IPS-18a (cell line): ENCODE measurements around the gene FJX1.
"Not testable (repeated sequence)": the region's sequence is repeated elsewhere in the genome, so short reads cannot be mapped to it uniquely, and the experiment has no call there.

Source experiments
- H3K27ac ChIP-seq: one replicate; pipeline ENCODE4 v1.5.1; 2013; ENCODE audit warnings: low read length
- H3K27me3 ChIP-seq: one replicate; pipeline ENCODE4 v1.6.1; 2013; ENCODE audit warnings: mild to moderate bottlenecking, low read length; ENCODE audit not compliant: control insufficient read depth, insufficient read depth
- H3K36me3 ChIP-seq: one replicate; pipeline ENCODE4 v1.6.1; 2013; ENCODE audit warnings: low read depth, low read length; ENCODE audit not compliant: control insufficient read depth
- H3K4me1 ChIP-seq: one replicate; pipeline ENCODE4 v1.6.1; 2013; ENCODE audit warnings: low read depth, low read length; ENCODE audit not compliant: control insufficient read depth
- H3K4me3 ChIP-seq: one replicate; pipeline ENCODE4 v1.5.1; 2013; ENCODE audit warnings: low read length
- H3K9ac ChIP-seq: one replicate; pipeline ENCODE4 v1.6.1; 2013; ENCODE audit warnings: mild to moderate bottlenecking, low read length, moderate library complexity
- H3K9me3 ChIP-seq: one replicate; pipeline ENCODE4 v1.6.1; 2013; ENCODE audit warnings: low read depth, low read length; ENCODE audit not compliant: control insufficient read depth

FJX1 gene

GRCh38 chr11:35658020-35658948, 40.0 kb downstream of the FJX1 start:
- peaks cover 15% of the 10 kb centered on the region for H3K4me1 ChIP-seq
- H3K9me3 ChIP-seq: no peaks in the 10 kb centered on the region
- no peaks in the 10 kb centered on the region for H3K36me3 ChIP-seq
- H3K27ac ChIP-seq: no peak overlapping the region
- peaks cover 57% of the 10 kb centered on the region for H3K27me3 ChIP-seq
- no peak overlapping the region for H3K4me3 ChIP-seq
- H3K9ac ChIP-seq: no peak overlapping the region

GRCh38 chr11:35661534-35661933, 43.3 kb downstream of the FJX1 start:
- peaks cover 7% of the 10 kb centered on the region for H3K9me3 ChIP-seq
- peak overlapping the region; percentile 72 for H3K4me3 ChIP-seq
- H3K4me1 ChIP-seq: no peaks in the 10 kb centered on the region
- peaks cover 40% of the 10 kb centered on the region for H3K27me3 ChIP-seq
- no peak overlapping the region for H3K9ac ChIP-seq
- no peaks in the 10 kb centered on the region for H3K36me3 ChIP-seq
- H3K27ac ChIP-seq: no peak overlapping the region

GRCh38 chr11:35662061-35662648, 43.9 kb downstream of the FJX1 start:
- Histone ChIP-seq H3K27ac (no peak overlapping the region), H3K9ac (peak overlapping the region; percentile 41), H3K4me3 (peak overlapping the region; percentile 72), H3K27me3 (peaks cover 37% of the 10 kb centered on the region), H3K4me1 (no peaks in the 10 kb centered on the region), H3K9me3 (peaks cover 7% of the 10 kb centered on the region), H3K36me3 (no peaks in the 10 kb centered on the region)

GRCh38 chr11:35662649-35663407, 44.6 kb downstream of the FJX1 start, which contains the start of gene TRIM44:
TSS of gene TRIM44 (plus strand) at chr11:35662775. CDS start at chr11:35663112, 337 bp downstream.
- Histone ChIP-seq H3K36me3 (no peaks in the 10 kb centered on the region), H3K27me3 (peaks cover 37% of the 10 kb centered on the region), H3K9me3 (peaks cover 7% of the 10 kb centered on the region), H3K4me3 (peak within 1 kb of the TSS; percentile 72), H3K4me1 (no peaks in the 10 kb centered on the region), H3K27ac (no peak within 1 kb of the TSS), H3K9ac (peak within 1 kb of the TSS; percentile 41)

- Histone ChIP-seq H3K27ac (no peak overlapping the region), H3K36me3 (no peaks in the 10 kb centered on the region), H3K4me1 (no peaks in the 10 kb centered on the region), H3K4me3 (peak overlapping the region; percentile 72), H3K27me3 (peaks cover 37% of the 10 kb centered on the region), H3K9ac (no peak overlapping the region), H3K9me3 (peaks cover 7% of the 10 kb centered on the region)
These were observed 45.1 kb downstream of the FJX1 start for GRCh38 chr11:35663408-35663702.

- H3K27ac ChIP-seq: no peak overlapping the region
- H3K4me1 ChIP-seq: no peaks in the 10 kb centered on the region
- no peak overlapping the region for H3K4me3 ChIP-seq
- H3K9ac ChIP-seq: no peak overlapping the region
- no peaks in the 10 kb centered on the region for H3K36me3 ChIP-seq
- H3K9me3 ChIP-seq: peaks cover 7% of the 10 kb centered on the region
- H3K27me3 ChIP-seq: peaks cover 30% of the 10 kb centered on the region
These were observed 46.7 kb downstream of the FJX1 start for GRCh38 chr11:35664977-35665441.

GRCh38 chr11:35667257-35667656, 49.0 kb downstream of the FJX1 start:
- no peak overlapping the region for H3K9ac ChIP-seq
- no peaks in the 10 kb centered on the region for H3K4me1 ChIP-seq
- no peaks in the 10 kb centered on the region for H3K36me3 ChIP-seq
- peaks cover 12% of the 10 kb centered on the region for H3K27me3 ChIP-seq
- peaks cover 7% of the 10 kb centered on the region for H3K9me3 ChIP-seq
- H3K27ac ChIP-seq: no peak overlapping the region
- H3K4me3 ChIP-seq: no peak overlapping the region

- H3K27ac ChIP-seq, H3K9me3 ChIP-seq, H3K36me3 ChIP-seq: not testable (repeated sequence)
These were observed 50.1 kb downstream of the FJX1 start for GRCh38 chr11:35668350-35668749.

More at GRCh38 chr11:35668350-35668749, 50.1 kb downstream of the FJX1 start:
- H3K4me3 ChIP-seq, H3K27me3 ChIP-seq, H3K9ac ChIP-seq, H3K4me1 ChIP-seq: not testable (repeated sequence)
